PC-3 (cell line): ENCODE results near the gene ZNF132. TPM values are rescaled to one million over a fixed set of nuclear protein-coding genes. Genes with fewer than 3 reads are reported as not detected.

ENCODE experiments used
- ATAC-seq: fragments of 200-7000 bp; cut with Tn5 transposase; 2 replicates; pipeline ENCODE4 v1.9.1; 2020; ENCODE audit warnings: mild to moderate bottlenecking, moderate library complexity
- BruUV-seq: library from RNA; stranded (reverse); fragments of 400-500 nt; replicated peaks from 2 replicates; lab custom pipeline; 2021; lab: Mats Ljungman, UMichigan
- CTCF ChIA-PET: fragments of 300-600 bp; sonication (Branson Sonifier 250); formaldehyde crosslinking; loops from one replicate; lab custom pipeline; 2022; ENCODE audit warnings: antibody characterized with exemption; lab: Charles Lee
- POLR2A ChIA-PET: fragments of 300-600 bp; sonication (Branson Sonifier 250); formaldehyde crosslinking; loops from one replicate; lab custom pipeline; 2022; ENCODE audit warnings: antibody characterized with exemption; ENCODE audit not compliant: unreplicated experiment; lab: Charles Lee
- DNase-seq: peaks from one replicate; pipeline ENCODE4 v3.0.0-alpha.2; 2015
- H2AFZ ChIP-seq: fragments of 300-600 bp; sonication (generic); 2 replicates; pipeline ENCODE4 v1.6.0; 2016; ENCODE audit warnings: antibody characterized with exemption, low read length
- H3F3A ChIP-seq: fragments of 300-600 bp; sonication (generic); one replicate; pipeline ENCODE4 v1.6.0; 2017; ENCODE audit warnings: antibody characterized with exemption, low read length, control low read depth, mild to moderate bottlenecking; ENCODE audit not compliant: unreplicated experiment
- H3K27ac ChIP-seq: fragments of 300-600 bp; sonication (generic); 2 replicates; pipeline ENCODE4 v1.5.1; 2016; ENCODE audit warnings: mild to moderate bottlenecking, low read length
- H3K27me3 ChIP-seq: fragments of 300-600 bp; sonication (generic); 2 replicates; pipeline ENCODE4 v1.6.1; 2016; ENCODE audit warnings: low read length, mixed read lengths
- H3K36me3 ChIP-seq: fragments of 300-600 bp; sonication (generic); 2 replicates; pipeline ENCODE4 v1.6.1; 2016; ENCODE audit warnings: low read depth, mixed run types, low read length, mixed read lengths
- H3K4me1 ChIP-seq: fragments of 300-600 bp; sonication (generic); 2 replicates; pipeline ENCODE4 v1.5.1; 2016; ENCODE audit warnings: low read length; ENCODE audit not compliant: insufficient read depth
- H3K4me2 ChIP-seq: fragments of 300-600 bp; sonication (generic); 2 replicates; pipeline ENCODE4 v1.6.0; 2016; ENCODE audit warnings: low read length
- H3K4me3 ChIP-seq: fragments of 300-600 bp; sonication (generic); 2 replicates; pipeline ENCODE4 v1.5.1; 2016; ENCODE audit warnings: mild to moderate bottlenecking, low read length, mixed read lengths
- H3K79me2 ChIP-seq: fragments of 300-600 bp; sonication (generic); 2 replicates; pipeline ENCODE4 v1.6.1; 2017; ENCODE audit warnings: low read length, mixed read lengths
- H3K9ac ChIP-seq: fragments of 300-600 bp; sonication (generic); 2 replicates; pipeline ENCODE4 v1.6.0; 2016; ENCODE audit warnings: mild to moderate bottlenecking, low read length
- H3K9me2 ChIP-seq: fragments of 300-600 bp; sonication (generic); replicated peaks from 2 replicates; pipeline ENCODE4 v1.6.1; 2016; ENCODE audit warnings: mixed run types, low read length, mixed read lengths
- H3K9me3 ChIP-seq: fragments of 300-600 bp; sonication (generic); 2 replicates; pipeline ENCODE4 v1.6.1; 2016; ENCODE audit warnings: low read length, mixed read lengths
- H4K20me1 ChIP-seq: fragments of 300-600 bp; sonication (generic); 2 replicates; pipeline ENCODE4 v1.6.1; 2016; ENCODE audit warnings: low read length, mixed read lengths
- EZH2 ChIP-seq: fragments of 300-600 bp; sonication (generic); IDR thresholded peaks from one replicate; pipeline ENCODE4 v1.6.1; 2017; ENCODE audit warnings: antibody characterized with exemption, mild to moderate bottlenecking, low read length; ENCODE audit not compliant: unreplicated experiment
- EZH2phosphoT487 ChIP-seq: fragments of 300-600 bp; sonication (generic); IDR thresholded peaks from 2 replicates; pipeline ENCODE4 v1.6.1; 2018; ENCODE audit warnings: mild to moderate bottlenecking, antibody characterized with exemption, low read length, borderline replicate concordance
- intact Hi-C: fragments of 100-400 bp; cut with micrococcal nuclease; formaldehyde crosslinking; loops from 2 replicates; pipeline ENCODE4 v1.9.0; 2023
- total RNA-seq: library from RNA; depleted of rRNA; stranded (reverse); fragments of >200 nt; gene quantifications from 2 replicates; pipeline ENCODE4 v1.2.3, GENCODE V29; 2014
- TF ChIP-seq, protein P1 (sequence below): fragments of 300-600 bp; sonication (generic); conservative IDR thresholded peaks from 2 replicates; pipeline ENCODE4 v1.5.1; 2017; ENCODE audit warnings: antibody characterized with exemption, low read depth, mild to moderate bottlenecking, low read length

Gene ZNF132
- total RNA-seq, 1 experiment from 2014 or later, result not detected

DNA sequence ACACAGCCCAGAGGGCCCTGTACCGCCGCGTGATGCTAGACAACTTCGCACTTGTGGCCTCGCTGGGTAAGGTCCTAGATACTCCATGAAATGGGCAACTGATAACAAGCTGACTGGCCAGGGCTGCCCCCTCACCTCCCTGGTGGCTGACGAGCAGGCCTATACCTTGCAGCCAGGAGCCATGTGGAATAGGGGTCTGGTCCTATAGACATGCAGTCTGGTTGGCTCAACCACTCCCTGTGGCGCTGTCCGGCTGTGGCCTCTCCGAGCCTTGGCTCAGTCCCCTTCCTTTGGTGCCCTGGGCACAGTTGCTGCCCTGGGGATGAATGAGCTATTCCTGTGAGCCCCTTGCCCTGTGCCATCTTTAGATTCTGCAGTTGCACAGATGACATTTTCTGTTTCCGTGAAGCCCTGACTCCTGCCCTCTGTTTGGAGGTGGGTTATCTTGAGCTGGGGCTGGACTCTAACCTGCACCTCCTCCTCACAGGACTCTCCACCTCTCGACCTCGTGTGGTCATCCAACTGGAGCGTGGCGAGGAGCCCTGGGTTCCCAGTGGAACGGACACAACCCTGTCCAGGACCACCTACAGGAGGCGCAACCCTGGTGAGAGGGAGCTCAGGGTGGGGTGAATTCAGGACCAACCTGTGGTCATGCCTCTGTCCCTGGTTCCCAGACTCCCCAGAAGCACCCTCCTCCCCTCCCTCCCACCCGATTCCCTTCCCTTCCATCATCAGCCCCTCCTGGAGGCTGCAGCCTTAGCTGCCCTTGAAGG is 29.5 kb upstream of the ZNF132 start:
- H3K9me3 ChIP-seq, result no peaks in the 10 kb centered on the region
- peaks cover 26% of the 10 kb centered on the region for H3K79me2 ChIP-seq
- ChIA-PET POLR2A (no interaction called here), CTCF (no interaction called here)
- no peak overlapping the region for H3K4me2 ChIP-seq
- ATAC-seq, result no peak
- no peak overlapping the region for H3K27ac ChIP-seq
- H2AFZ ChIP-seq, result no peak overlapping the region
- no peaks in the 10 kb centered on the region for H4K20me1 ChIP-seq
- no TSS peak for BruUV-seq
- H3K9ac ChIP-seq, result no peak overlapping the region
- no peaks in the 10 kb centered on the region for H3F3A ChIP-seq
- peaks cover 10% of the 10 kb centered on the region; the same call in 1 of the 2 replicates for H3K4me1 ChIP-seq
- intact Hi-C loops, result no loop called here
- no peak for TF ChIP-seq EZH2
- TF ChIP-seq EZH2phosphoT487, result no peak
- H3K27me3 ChIP-seq, result no peaks in the 10 kb centered on the region
- no peak overlapping the region for H3K4me3 ChIP-seq
- no peaks in the 10 kb centered on the region for H3K9me2 ChIP-seq
- DNase-seq, result no peak
- H3K36me3 ChIP-seq, result 0 out of 2 replicates have a peak, but pooled peaks cover 6% of the 10 kb centered on the region

DNA sequence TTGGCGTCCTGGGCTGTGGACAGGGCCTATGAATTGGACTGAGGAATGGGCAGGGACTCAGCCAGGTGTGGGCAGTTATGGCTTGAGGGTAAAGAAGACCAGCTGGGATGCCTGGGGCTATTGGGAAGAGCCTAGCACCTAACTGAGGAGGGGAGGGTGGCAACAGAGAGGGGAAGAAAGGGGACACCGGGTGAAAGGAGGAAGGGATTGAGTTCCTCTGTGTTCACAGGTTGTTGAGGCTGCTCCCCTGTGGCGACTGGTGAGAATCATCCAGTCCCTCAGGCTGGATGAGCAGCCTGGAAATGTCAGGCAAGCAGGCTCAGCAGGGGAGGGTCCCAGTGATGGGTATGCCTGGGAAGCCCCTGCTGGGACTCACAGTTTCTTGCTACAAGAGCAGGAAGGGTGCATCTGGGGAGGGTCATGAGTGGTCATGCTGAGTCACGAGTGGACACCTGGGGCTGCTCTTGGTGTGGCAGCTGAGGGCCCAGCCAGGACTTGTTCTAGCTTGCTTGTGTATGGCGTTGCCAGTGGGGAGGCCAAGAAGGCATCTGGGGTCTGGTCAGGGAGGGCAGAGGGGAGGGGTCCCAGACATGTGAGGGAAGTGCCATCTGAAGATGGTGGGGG is 28.4 kb upstream of the ZNF132 start:
- Histone ChIP-seq H3K9ac (no peak overlapping the region; the same call in 1 of the 2 replicates), H3K4me3 (peak overlapping the region; percentile 80), H3K9me2 (no peaks in the 10 kb centered on the region), H3K27ac (no peak overlapping the region), H4K20me1 (no peaks in the 10 kb centered on the region), H3K4me2 (peak overlapping the region; percentile 93), H3F3A (no peaks in the 10 kb centered on the region), H3K36me3 (0 out of 2 replicates have a peak, but pooled peaks cover 6% of the 10 kb centered on the region), H3K4me1 (peaks cover 9% of the 10 kb centered on the region; the same call in 1 of the 2 replicates), H3K9me3 (no peaks in the 10 kb centered on the region), H3K79me2 (peaks cover 26% of the 10 kb centered on the region), H2AFZ (no peak overlapping the region), H3K27me3 (no peaks in the 10 kb centered on the region)
- ChIA-PET POLR2A (no interaction called here), CTCF (no interaction called here)
- DNase-seq, result peak; percentile 38
- intact Hi-C loops, result no loop called here
- BruUV-seq, result no TSS peak
- no peak for TF ChIP-seq EZH2
- TF ChIP-seq, protein P1, sequence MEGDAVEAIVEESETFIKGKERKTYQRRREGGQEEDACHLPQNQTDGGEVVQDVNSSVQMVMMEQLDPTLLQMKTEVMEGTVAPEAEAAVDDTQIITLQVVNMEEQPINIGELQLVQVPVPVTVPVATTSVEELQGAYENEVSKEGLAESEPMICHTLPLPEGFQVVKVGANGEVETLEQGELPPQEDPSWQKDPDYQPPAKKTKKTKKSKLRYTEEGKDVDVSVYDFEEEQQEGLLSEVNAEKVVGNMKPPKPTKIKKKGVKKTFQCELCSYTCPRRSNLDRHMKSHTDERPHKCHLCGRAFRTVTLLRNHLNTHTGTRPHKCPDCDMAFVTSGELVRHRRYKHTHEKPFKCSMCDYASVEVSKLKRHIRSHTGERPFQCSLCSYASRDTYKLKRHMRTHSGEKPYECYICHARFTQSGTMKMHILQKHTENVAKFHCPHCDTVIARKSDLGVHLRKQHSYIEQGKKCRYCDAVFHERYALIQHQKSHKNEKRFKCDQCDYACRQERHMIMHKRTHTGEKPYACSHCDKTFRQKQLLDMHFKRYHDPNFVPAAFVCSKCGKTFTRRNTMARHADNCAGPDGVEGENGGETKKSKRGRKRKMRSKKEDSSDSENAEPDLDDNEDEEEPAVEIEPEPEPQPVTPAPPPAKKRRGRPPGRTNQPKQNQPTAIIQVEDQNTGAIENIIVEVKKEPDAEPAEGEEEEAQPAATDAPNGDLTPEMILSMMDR, result peak; percentile 27; the same call in 1 of the 2 replicates
- TF ChIP-seq EZH2phosphoT487, result no peak
- ATAC-seq, result no peak

DNA sequence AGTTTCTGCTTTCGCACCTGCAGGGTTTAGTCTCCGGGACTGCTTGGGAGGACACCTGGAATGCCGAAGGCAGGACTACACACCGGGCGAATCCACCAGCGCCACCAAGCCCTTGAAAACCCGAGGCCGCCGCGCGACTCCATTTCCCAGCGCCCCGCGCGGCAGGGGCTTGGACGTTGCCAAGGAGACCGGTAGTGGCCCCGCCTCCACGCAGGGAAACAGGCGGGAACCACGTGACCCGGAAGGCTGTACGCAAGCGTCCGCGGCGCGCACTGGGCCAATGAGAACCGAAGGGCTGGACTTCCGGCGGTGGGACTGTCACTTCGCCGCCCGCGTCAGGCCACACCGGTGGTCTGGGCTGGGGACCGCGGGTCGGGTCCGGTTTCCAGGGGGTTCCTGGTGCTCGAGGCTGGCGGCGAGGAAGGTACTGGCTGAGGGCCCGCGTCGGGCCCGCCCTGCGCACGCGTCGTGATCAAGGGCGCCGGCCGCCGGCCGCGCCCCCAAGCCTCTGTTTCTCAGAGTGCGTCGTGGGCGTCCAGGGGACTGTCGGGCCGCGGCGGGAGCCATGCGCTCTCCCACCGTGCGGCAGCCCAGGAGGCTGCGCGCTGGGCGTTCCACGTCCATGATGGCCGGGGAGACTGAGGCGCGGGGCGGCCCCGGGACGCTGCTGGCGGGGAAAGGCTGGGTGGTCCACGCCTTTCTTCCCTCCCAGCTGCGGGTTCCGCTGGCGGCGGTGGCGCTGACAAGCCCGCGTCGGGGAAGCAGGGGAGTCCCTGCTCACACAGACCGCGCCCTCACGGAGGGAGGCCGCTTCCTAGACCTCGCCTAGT is 27.0 kb upstream of the ZNF132 start, which contains the start of gene ZNF324:
TSS of gene ZNF324 (plus strand) at position 321 of the 830 bp plus-strand sequence. CDS start 2,106 bp downstream, outside the sequence.
- DNase-seq (peak; percentile 99), ATAC-seq (peak; percentile 94)
- peaks cover 26% of the 10 kb centered on the region for H3K79me2 ChIP-seq
- intact Hi-C loops, result loop anchor here (1.0 kb wide), 2 partner anchors 59 to 162 kb away; partner anchors contain the start of genes ERVK3-1 and ZNF584
- peak within 1 kb of the TSS; percentile 87 for H3K9ac ChIP-seq
- peak within 1 kb of the TSS; percentile 9; the same call in 1 of the 2 replicates for H3K27ac ChIP-seq
- H3K4me2 ChIP-seq, result peak within 1 kb of the TSS; percentile 93
- no peaks in the 10 kb centered on the region for H3K9me3 ChIP-seq
- H2AFZ ChIP-seq, result peak within 1 kb of the TSS; percentile 97
- 0 out of 2 replicates have a peak, but pooled peaks cover 6% of the 10 kb centered on the region for H3K36me3 ChIP-seq
- peak within 1 kb of the TSS; percentile 80 for H3K4me3 ChIP-seq
- H3K27me3 ChIP-seq, result no peaks in the 10 kb centered on the region
- no TSS peak for BruUV-seq
- no peaks in the 10 kb centered on the region for H3K9me2 ChIP-seq
- TF ChIP-seq, protein P1, result peak; percentile 36
- no peak for TF ChIP-seq EZH2
- peaks cover 9% of the 10 kb centered on the region; the same call in 1 of the 2 replicates for H3K4me1 ChIP-seq
- ChIA-PET POLR2A (no interaction called here), CTCF (interaction anchor here (0.6 kb wide), 1 partner anchor 622 kb away, joined by 4 read pairs; no protein-coding TSS in a partner anchor)
- no peaks in the 10 kb centered on the region for H4K20me1 ChIP-seq
- H3F3A ChIP-seq, result no peaks in the 10 kb centered on the region
